ENCODE measurements around the gene MZF1. TPM values are rescaled to one million over a fixed set of nuclear protein-coding genes. Genes with fewer than 3 reads are reported as not detected.

The MZF1 gene
- total and polyA plus RNA-seq, 4 donors, result 4.9 to 21.1 (median 8.8) TPM

GRCh38 chr19:58558623-58559274 is 14.4 kb downstream of the MZF1 start:
- under 1% methylated on average over 76 of the region's 76 CpGs for WGBS

GRCh38 chr19:58558066-58558622 is 15.0 kb downstream of the MZF1 start, which contains the start of gene UBE2M:
Gene UBE2M (minus strand): TSS chr19:58558611. CDS start chr19:58558381, 230 bp downstream.
- under 1% methylated on average over 62 of the region's 62 CpGs for WGBS
- DNase-seq (ENCODE audit: low spot score), result peak; percentile 68
- no peaks in the 10 kb centered on the region for H3K9me3 ChIP-seq (ENCODE audit: control insufficient read depth in 4 of 4, low read length in 3 of 4)
- peaks cover 31 to 68% (median 59%) of the 10 kb centered on the region in 4 donors for H3K4me1 ChIP-seq (ENCODE audit: control insufficient read depth in 4 of 4, insufficient read depth in 4 of 4, low read length in 3 of 4)
- peak within 1 kb of the TSS; percentile 90 to 94 for H3K9ac ChIP-seq (ENCODE audit: low read depth in 1 of 2, low read length in 2 of 2)
- H3K4me3 ChIP-seq (ENCODE audit: low read depth in 1 of 3, low read length in 3 of 3), result peak within 1 kb of the TSS; percentile 70 to 88 (median 78)
- H3K27ac ChIP-seq (ENCODE audit: low read depth in 1 of 2, low read length in 2 of 2), result peak within 1 kb of the TSS; percentile 87 to 100
- no peaks in the 10 kb centered on the region for H3K27me3 ChIP-seq (ENCODE audit: control insufficient read depth in 4 of 4, insufficient read depth in 4 of 4, low read length in 3 of 4)
- peaks cover 0 to 7% (median 3%) of the 10 kb centered on the region in 4 donors for H3K36me3 ChIP-seq (ENCODE audit: control insufficient read depth in 4 of 4, insufficient read depth in 3 of 4, low read depth in 1 of 4, low read length in 3 of 4)
- peak; percentile 14 to 34 for TF ChIP-seq RXRA (IDR thresholded peaks at IDR 0.05)
- TF ChIP-seq HNF4A (conservative IDR thresholded peaks at IDR 0.05), result no peak
- TF ChIP-seq SP1 (IDR thresholded peaks at IDR 0.05), result no peak
- TF ChIP-seq HNF4G (IDR thresholded peaks at IDR 0.05), result no peak
- no peak for TF ChIP-seq JUND (IDR thresholded peaks at IDR 0.05)
- TF ChIP-seq NR2F2 (IDR thresholded peaks at IDR 0.05), result peak; percentile 93
- no peak for TF ChIP-seq GABPA (IDR thresholded peaks at IDR 0.05 in 1 of 2, conservative IDR thresholded peaks at IDR 0.05 in 1 of 2)
- TF ChIP-seq TAF1 (conservative IDR thresholded peaks at IDR 0.05), result no peak

More at GRCh38 chr19:58558623-58559274, 14.4 kb downstream of the MZF1 start:
- no peaks in the 10 kb centered on the region for H3K9me3 ChIP-seq (ENCODE audit: control insufficient read depth in 4 of 4, low read length in 3 of 4)
- TF ChIP-seq GABPA (IDR thresholded peaks at IDR 0.05 in 1 of 2, conservative IDR thresholded peaks at IDR 0.05 in 1 of 2), result peak; percentile 82 to 90
- no peak for TF ChIP-seq TAF1 (conservative IDR thresholded peaks at IDR 0.05)
- TF ChIP-seq YY1 (IDR thresholded peaks at IDR 0.05), result peak; percentile 100
- peak; percentile 50 for TF ChIP-seq REST (IDR thresholded peaks at IDR 0.05)
- peak; percentile 33 for TF ChIP-seq ZBTB33 (IDR thresholded peaks at IDR 0.05)
- no peak for TF ChIP-seq EGR1 (IDR thresholded peaks at IDR 0.05; ENCODE audit: low read depth in 2 of 2)
- peak overlapping the region; percentile 54 to 78 (median 78) for H3K4me3 ChIP-seq (ENCODE audit: low read depth in 1 of 3, low read length in 3 of 3)
- peak overlapping the region; percentile 71 to 90 for H3K9ac ChIP-seq (ENCODE audit: low read depth in 1 of 2, low read length in 2 of 2)
- H3K4me1 ChIP-seq (ENCODE audit: control insufficient read depth in 4 of 4, insufficient read depth in 4 of 4, low read length in 3 of 4), result peaks cover 34 to 70% (median 61%) of the 10 kb centered on the region in 4 donors
- no peaks in the 10 kb centered on the region for H3K27me3 ChIP-seq (ENCODE audit: control insufficient read depth in 4 of 4, insufficient read depth in 4 of 4, low read length in 3 of 4)
- H3K27ac ChIP-seq (ENCODE audit: low read depth in 1 of 2, low read length in 2 of 2), result peak overlapping the region; percentile 87 to 100
- peak; percentile 99 for DNase-seq (ENCODE audit: low spot score)
- peaks cover 0 to 7% (median 3%) of the 10 kb centered on the region in 4 donors for H3K36me3 ChIP-seq (ENCODE audit: control insufficient read depth in 4 of 4, insufficient read depth in 3 of 4, low read depth in 1 of 4, low read length in 3 of 4)
